Fibroblast of the aortic adventitia (primary cell): ENCODE measurements around the gene ATOH8. TPM values are rescaled to one million over a fixed set of nuclear protein-coding genes. Genes with fewer than 3 reads are reported as not detected.

Experiments used
- DNase-seq: peaks from one replicate; pipeline ENCODE4 v3.0.0-alpha.2; 2010; ENCODE audit warnings: low read depth
- H3K4me3 ChIP-seq: 2 replicates; pipeline ENCODE4 v1.5.1; 2011; ENCODE audit warnings: low read depth, mild to moderate bottlenecking, control low read depth, low read length, moderate library complexity
- total RNA-seq: library from RNA; depleted of rRNA; stranded (reverse); fragments of >200 nt; gene quantifications from 2 replicates; pipeline ENCODE4 v1.2.3, GENCODE V29; 2012; ENCODE audit warnings: low replicate concordance
- TF ChIP-seq, protein P1 (sequence below): IDR thresholded peaks from 2 replicates; pipeline ENCODE4 v1.5.1; 2011; ENCODE audit warnings: mild to moderate bottlenecking, low read length, control low read depth, inconsistent platforms; ENCODE audit not compliant: insufficient read depth

Gene ATOH8, protein sequence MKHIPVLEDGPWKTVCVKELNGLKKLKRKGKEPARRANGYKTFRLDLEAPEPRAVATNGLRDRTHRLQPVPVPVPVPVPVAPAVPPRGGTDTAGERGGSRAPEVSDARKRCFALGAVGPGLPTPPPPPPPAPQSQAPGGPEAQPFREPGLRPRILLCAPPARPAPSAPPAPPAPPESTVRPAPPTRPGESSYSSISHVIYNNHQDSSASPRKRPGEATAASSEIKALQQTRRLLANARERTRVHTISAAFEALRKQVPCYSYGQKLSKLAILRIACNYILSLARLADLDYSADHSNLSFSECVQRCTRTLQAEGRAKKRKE
- 17.0 and 22.0 TPM in 2 replicates for total RNA-seq

DNA sequence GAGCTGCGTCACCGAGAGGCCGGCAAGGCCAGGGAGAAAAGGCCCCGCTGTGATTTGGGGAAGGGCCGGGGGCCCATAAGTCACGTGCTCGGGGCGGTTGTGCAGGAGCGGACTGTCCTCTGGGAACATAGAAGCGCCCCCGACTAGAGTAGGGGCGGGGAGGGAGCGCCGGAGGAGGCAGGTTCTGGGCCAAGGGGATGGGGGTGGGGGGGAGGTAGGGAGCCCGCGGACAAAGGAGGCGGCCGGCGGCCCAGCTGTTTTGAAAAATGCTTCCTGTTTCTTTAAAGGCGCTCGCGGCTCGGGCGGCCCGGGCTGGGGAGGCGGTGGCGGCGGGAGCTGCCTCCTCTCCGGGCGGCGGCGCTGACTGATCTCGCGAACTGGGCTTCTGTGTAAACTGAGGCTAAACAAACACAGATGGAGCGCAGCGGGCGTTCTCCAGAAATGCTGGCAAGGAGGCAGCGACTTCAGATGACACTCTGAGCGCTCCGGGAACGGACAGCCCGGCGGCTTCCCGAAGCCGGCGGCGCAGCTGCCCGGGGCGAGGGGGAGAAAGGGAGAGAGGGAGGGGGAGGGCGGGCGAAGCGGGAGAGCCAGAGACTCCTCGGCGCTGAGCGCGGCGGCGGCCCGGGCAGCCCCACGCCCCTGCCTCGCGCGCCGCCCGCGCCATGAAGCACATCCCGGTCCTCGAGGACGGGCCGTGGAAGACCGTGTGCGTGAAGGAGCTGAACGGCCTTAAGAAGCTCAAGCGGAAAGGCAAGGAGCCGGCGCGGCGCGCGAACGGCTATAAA, at the start of gene ATOH8:
ATOH8 (plus strand) TSS at position 467 of the 788 bp plus-strand sequence; CDS start at position 666, 199 bp downstream.
- H3K4me3 ChIP-seq: peak within 1 kb of the TSS; percentile 95

DNA sequence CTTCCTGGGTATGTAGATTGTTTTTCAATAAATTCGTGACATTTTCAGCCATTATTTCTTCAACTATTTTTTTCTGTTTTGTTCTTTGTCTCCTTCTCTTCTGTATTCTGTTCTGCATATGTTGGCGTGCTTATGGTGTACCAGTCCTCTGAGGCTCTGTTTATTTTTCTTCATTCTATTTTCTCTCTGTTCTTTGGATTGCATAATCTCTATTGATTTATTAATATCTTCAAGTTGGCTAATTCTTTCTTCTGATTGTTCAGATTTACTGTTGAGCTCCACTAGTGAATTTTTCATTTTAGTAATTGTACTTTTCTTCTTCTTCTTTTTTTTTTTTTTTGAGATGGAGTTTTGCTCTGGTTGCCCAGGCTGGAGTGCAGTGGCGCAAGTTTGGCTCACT, 49.8 kb upstream of the ATOH8 start:
- TF ChIP-seq, protein P1, sequence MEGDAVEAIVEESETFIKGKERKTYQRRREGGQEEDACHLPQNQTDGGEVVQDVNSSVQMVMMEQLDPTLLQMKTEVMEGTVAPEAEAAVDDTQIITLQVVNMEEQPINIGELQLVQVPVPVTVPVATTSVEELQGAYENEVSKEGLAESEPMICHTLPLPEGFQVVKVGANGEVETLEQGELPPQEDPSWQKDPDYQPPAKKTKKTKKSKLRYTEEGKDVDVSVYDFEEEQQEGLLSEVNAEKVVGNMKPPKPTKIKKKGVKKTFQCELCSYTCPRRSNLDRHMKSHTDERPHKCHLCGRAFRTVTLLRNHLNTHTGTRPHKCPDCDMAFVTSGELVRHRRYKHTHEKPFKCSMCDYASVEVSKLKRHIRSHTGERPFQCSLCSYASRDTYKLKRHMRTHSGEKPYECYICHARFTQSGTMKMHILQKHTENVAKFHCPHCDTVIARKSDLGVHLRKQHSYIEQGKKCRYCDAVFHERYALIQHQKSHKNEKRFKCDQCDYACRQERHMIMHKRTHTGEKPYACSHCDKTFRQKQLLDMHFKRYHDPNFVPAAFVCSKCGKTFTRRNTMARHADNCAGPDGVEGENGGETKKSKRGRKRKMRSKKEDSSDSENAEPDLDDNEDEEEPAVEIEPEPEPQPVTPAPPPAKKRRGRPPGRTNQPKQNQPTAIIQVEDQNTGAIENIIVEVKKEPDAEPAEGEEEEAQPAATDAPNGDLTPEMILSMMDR: no peak
- no peak for DNase-seq

More for the DNA sequence above, at the start of gene ATOH8:
- DNase-seq: peak; percentile 67
- TF ChIP-seq, protein P1: no peak

DNA sequence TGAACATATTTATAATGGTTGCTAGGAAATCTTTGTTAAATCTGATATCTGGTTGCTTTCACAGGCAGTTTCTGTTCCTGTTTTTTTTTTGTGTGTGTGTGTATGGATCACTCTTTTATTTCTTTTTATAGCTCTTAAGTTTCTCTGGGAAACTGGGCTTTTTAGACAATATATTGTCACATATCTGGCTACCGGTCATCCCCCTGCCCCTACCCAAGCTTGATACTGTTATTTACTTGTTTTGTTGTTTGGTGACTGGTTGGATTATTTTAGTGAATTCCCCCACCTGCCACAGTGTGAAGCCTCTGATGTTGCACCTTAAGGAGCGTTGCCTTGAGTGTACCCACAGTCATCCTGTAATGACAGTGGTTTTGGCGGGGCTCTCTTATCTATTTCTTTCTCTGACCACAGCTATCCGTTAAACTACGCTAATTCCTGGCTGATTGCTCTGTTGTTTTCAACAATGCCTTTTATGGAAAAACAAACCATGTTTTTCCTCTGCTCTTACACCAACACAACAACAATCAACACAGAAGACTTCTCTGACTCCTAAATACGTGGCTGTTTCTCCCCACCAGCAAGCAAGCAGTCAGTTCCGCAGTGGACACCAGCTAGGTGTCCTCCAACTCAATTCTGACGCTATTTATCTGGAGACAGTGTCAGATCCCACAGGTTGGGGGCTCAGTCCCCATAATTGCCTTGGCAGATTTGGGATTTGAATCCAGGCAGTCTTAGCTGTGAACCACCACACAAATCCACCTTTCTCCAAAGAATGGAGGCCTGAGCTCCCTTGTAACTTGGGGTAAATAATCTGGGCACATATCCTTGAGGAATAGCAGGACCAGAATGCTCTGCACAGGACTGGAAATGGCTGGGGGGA, 48.8 kb upstream of the ATOH8 start:
- DNase-seq: no peak
- H3K4me3 ChIP-seq: no peak overlapping the region
- TF ChIP-seq, protein P1: no peak

More for the DNA sequence above, 49.8 kb upstream of the ATOH8 start:
- H3K4me3 ChIP-seq: no peak overlapping the region

DNA sequence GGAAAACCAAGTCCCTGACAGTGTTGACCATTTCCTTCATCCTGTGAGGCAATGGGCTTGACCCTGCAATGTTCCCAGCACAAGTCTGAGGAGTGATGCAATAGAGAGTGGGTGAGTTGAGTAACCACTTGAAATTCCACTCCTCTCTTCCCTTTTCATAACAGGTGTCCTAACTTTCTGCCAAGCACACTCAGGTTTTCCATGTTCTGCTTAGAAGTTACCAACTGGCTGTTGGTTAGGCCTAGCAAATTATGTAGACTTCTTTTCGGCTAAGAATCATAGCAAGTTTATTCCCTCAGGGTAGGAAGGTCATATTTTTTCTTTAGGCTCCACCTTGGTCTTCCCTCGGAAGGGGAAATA, 48.1 kb upstream of the ATOH8 start:
- TF ChIP-seq, protein P1: no peak
- no peak overlapping the region for H3K4me3 ChIP-seq
- DNase-seq: peak; percentile 95

DNA sequence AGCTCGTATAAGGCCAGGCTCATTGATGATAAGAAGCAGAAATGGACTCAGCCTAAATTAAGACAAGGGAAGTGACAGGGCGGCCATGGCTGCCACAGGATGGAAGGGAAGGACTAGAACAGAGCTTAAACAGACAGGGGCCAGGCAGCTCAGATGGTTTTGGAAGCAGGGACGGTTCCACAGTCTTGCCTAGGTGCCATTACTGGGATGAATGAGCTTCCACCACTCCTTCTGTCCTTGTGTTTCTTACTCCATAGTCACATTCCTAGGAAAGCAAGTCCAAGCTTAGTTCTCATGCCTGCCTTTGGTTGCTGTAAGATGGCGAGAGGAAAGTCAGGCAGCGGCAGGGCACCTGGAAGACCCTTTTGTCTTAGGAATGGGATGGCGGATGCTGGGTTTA, 47.7 kb upstream of the ATOH8 start:
- no peak overlapping the region for H3K4me3 ChIP-seq
- TF ChIP-seq, protein P1: no peak
- no peak for DNase-seq

DNA sequence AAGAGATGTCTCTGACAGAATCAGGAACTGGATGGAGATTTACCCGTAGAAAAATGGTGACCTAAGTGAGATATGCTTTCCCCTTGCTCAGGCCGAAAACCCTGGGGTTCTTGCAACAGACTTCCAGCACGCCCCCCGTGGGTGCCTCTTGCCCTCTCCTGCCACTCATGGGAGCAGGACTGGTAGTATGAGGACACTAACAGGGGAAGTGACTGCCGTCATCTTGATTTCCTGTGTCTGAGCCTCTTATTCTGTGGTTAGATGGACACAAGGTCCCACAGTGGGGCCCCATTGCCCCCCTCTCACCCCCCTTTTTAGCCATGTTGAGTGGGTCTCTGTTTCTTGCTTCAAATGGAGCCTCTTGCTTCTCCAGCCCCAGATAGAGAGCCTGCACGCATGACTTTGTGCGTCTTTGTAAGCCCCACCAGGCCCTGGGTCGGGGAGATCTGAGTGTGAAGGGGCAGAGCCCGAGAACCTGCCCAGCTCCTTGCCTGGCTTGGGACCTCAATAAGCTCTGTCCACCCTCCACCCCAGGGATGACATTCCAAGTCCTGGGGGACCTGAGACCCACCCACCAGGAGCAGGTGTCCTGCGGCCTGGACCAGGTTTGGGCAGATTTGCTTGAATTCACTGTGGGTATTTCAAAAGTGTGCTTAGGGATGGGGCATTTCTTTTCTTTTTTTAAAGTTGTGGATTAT, 47.0 kb upstream of the ATOH8 start:
- TF ChIP-seq, protein P1: no peak
- no peak for DNase-seq
- H3K4me3 ChIP-seq: no peak overlapping the region
